HG02943 (cell line): Measurements from ENCODE around the gene RAB44.
"Not testable (repeated sequence)": the region's sequence is repeated elsewhere in the genome, so short reads cannot be mapped to it uniquely, and the experiment has no call there.

Experiments
- ATAC-seq: cut with Tn5 transposase; IDR thresholded peaks from one replicate; pipeline ENCODE4 v1.9.1; 2021; ENCODE audit warnings: mild to moderate bottlenecking, low read depth, moderate library complexity; ENCODE audit not compliant: unreplicated experiment

RAB44 gene

GRCh38 chr6:36697481-36697903 is at the start of gene RAB44:
Gene RAB44 (plus strand): TSS chr6:36697826. CDS start chr6:36704236, 6,410 bp downstream.
- ATAC-seq: no peak

GRCh38 chr6:36649086-36649485 is 48.5 kb upstream of the RAB44 start:
- no peak for ATAC-seq

GRCh38 chr6:36649701-36650484 is 47.7 kb upstream of the RAB44 start:
- ATAC-seq: no peak

- ATAC-seq: no peak
Observed at GRCh38 chr6:36650848-36651478, 46.7 kb upstream of the RAB44 start.

GRCh38 chr6:36651659-36652379 is 45.8 kb upstream of the RAB44 start:
- no peak for ATAC-seq

- ATAC-seq: not testable (repeated sequence)
Observed at GRCh38 chr6:36654469-36654868, 43.2 kb upstream of the RAB44 start.

GRCh38 chr6:36655085-36655724 is 42.4 kb upstream of the RAB44 start:
- ATAC-seq: no peak

- no peak for ATAC-seq
Observed at GRCh38 chr6:36656441-36656840, 41.2 kb upstream of the RAB44 start.

GRCh38 chr6:36657271-36657670 is 40.4 kb upstream of the RAB44 start:
- no peak for ATAC-seq

GRCh38 chr6:36657942-36658544 is 39.6 kb upstream of the RAB44 start:
- no peak for ATAC-seq

GRCh38 chr6:36659271-36659670 is 38.4 kb upstream of the RAB44 start:
- ATAC-seq: no peak

GRCh38 chr6:36660771-36661471 is 36.7 kb upstream of the RAB44 start:
- ATAC-seq: no peak

- no peak for ATAC-seq
Observed at GRCh38 chr6:36662380-36662779, 35.2 kb upstream of the RAB44 start.

GRCh38 chr6:36662827-36663256 is 34.8 kb upstream of the RAB44 start:
- ATAC-seq: no peak

GRCh38 chr6:36663504-36664446 is 33.9 kb upstream of the RAB44 start:
- no peak for ATAC-seq

GRCh38 chr6:36665180-36665579 is 32.4 kb upstream of the RAB44 start:
- ATAC-seq: no peak

GRCh38 chr6:36666287-36666686 is 31.3 kb upstream of the RAB44 start:
- ATAC-seq: no peak

GRCh38 chr6:36666826-36667591 is 30.6 kb upstream of the RAB44 start:
- ATAC-seq: no peak
